Activated effector memory CD4-positive, alpha-beta T cell treated with anti-CD3 and anti-CD28 coated beads, Interleukin-2, amount 50 U/mL, for 16 hours (primary cell): ENCODE data around the gene ZIC5.

Source experiments
- DNase-seq: peaks from one replicate; pipeline ENCODE4 v3.0.0-alpha.2; 2020

The ZIC5 gene

DNA sequence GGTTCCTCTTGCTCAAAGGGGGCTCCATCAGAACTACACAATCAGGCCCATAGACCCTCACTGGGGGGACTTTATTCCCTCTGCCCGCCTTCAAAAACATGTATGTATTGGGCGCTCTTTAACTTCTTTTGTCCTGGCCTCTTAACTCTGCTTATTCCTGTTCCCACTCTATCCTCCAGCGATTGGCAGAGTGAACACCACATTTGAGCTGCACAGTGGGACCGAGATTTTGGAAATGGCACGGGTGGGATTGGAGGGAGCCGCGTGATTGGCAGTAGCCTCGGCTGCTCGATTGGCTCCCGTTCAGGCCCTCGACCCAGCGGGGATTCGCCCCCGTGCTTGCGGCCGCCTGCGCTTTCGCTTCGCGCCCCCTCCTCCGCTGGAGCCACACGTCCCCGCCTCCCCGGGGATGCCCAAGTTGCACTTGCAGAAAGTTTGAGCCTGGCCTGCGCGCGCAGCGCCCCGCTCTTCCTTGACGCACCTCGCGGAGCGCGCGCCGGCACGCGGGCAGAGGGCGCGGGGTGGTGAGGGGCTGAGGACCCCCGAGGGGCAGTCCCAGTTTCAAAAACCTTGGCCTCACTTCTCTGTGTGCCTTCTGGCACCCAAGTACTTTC is at the start of gene ZIC5:
Gene ZIC5, minus strand, starts transcription at position 192 of the 614 bp plus-strand sequence. Its CDS starts 164 bp downstream, at position 28.
- DNase-seq: peak; percentile 53

DNA sequence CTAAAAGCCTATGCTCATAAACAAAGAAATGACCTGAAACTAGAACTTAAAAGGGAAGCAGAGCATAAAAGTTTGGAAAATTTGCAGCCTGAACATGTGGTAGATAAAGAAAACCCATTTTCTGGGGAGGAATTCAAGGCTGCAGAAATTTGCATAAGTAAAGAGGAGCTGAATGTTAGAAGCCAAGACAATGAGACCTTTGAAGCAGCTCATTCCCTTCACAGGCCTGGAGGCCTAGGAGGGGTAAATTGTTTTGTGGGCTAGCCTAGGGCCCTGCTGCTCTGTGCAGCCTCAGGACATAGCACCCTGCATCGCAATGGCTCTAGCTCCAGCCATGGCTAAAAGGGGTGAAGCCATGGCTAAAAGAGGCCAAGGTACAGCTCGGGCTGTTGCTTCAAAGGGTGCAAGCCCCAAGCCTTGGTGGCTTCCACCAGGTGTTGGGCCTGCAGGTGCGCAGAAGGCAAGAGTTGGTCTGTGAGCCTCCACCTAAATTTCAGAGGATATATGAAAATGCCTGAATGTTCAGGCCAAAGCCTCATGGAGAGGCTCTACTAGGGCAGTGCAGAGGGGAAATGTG is 48.3 kb upstream of the ZIC5 start:
- DNase-seq: no peak

DNA sequence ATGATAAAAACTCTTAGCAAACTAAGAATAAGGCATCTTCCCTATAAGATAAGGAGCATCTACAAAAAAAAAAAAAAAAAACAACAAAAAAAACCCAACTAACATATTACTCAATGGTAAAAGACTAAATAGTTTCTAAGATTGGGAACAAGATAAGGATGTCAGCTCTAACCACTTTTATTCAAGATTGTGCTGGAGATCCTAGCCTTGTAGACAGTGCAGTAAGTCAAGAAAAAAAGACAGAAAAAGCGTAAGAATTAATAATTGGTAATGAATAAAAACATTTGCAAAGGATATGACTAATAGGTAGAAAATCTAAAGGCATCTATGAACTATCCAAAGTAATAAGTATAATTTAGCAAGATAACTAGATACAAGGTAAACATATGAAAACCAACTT is 43.1 kb upstream of the ZIC5 start:
- DNase-seq: no peak

DNA sequence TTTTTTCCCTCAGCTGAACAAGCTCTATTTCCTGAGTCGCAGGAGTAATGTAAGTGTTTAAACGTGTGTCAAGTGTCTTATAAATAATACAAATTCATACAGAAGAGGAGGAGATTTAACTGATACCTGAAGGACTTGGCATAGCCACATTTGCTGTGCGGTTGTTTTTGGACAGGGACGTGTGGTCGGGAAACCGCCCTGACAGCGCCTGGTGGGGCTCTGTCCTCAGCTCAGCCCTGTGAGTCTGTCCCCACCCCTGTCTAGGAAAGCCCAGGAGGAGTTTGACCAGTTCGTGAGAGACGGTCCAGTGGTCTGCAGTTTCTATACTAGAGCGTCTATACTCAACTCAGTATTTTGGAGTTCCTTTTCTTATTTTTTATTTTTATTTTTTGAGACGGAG is 26.7 kb upstream of the ZIC5 start:
- no peak for DNase-seq

DNA sequence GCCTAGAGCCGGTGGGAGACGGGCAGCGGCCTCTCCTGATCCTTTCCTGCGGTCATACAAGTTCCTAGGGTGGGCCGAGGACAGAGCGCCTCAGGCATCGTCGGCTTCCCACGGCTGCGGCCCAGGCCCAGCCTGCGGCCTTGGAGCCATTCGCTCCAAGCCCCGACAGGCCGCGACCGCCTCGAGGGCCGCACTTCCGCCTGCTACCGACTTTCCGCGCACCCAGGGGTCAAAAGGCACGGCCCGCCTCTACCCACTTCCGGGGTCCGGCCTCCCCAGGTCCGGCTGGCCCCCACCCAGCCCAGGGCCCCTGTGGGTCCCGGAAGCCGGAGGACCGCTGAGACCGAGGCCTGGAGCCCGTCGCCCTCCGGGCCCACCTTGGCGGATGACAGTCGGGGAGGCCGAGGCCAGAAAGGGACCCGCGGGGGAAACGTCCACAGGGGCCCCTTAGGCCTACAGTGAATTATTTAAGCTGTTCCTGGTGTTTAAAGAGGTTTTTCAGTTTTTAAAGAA is 26.2 kb upstream of the ZIC5 start:
- DNase-seq: no peak

DNA sequence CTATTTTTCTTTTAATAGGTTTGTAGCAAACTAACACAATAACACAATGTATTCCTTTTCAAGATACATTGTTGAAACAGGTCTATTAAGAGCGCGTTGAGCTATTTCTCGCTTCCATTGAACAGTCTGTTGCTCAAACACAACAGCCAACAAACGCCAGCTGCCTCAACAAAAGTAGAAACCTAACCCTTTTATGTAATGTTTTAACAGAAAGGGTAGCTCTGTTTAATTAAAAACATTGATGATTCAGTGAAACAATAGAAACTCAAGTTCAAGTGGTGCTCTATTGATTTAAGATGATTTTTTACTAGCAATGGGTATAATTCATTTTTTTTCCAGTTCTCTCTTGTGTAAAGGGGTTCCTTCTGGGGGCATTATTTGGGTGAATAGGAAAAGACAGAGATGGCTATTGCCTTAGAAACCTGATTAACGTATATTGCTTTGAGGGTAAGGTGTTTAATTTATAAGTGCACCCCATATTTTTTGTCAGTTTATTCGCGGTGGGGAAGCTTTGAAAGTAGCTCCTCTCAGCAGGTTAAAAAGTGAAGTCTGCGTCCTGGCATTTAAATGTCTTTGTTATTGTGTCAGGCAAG is 24.9 kb upstream of the ZIC5 start:
- DNase-seq: no peak

DNA sequence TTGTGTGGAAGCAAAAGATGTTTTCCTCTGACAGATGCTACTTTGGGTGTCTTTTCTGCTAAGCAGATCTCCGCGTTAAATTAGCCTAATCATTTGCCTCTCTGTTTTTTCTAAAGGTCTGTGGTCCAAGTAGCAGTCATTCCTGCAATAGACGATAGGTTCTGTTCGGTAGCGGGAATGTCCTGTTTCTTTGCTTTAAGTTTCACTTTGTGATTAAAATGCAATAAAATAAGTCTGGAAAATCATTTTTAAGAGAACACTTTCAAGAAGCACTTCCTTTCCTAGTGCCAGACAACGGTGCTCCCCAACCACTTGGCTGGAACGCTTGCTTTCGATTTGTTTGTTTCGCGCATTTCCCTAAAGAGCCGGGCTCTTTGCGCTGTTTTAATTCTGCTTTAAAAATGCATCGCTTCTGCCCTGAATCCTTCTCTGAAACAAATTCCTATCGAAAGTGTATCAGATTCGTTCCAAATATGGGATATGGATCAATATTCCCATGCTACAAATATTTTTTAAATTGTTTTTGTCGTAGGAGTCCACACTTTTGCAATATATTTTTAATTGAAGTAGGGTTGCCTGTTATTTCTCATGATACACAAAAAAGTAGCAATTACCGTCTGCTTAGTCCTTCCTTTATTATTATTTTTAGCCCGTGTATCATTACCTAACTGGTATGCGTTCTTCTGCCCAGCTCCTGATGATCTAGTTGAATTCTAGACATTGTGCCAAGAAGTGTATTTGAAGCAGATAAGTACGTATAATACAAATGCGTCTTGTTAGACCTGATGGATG is 24.2 kb upstream of the ZIC5 start:
- DNase-seq: no peak

DNA sequence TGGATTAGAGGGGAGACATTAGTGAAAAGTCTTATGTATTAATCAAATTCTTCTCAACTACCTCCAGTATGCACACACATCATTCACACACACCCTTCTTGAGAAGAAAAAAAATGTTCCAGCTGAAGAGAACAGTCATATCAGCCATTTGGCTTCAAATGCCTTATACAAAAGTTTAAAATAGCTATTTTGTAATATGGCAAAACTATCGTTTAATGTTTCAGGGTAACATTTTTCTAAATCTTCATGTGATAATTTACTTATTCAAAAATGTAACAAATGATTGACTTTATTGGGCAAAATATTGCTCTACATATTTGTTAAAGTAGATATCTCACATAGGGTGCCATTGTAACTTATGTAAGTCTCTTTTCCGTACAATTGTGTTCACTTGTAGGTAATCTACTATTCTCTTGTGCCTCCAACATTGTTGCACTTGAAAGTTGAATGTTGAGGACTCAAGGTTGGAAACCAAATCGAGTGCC is 23.6 kb upstream of the ZIC5 start:
- DNase-seq: no peak

DNA sequence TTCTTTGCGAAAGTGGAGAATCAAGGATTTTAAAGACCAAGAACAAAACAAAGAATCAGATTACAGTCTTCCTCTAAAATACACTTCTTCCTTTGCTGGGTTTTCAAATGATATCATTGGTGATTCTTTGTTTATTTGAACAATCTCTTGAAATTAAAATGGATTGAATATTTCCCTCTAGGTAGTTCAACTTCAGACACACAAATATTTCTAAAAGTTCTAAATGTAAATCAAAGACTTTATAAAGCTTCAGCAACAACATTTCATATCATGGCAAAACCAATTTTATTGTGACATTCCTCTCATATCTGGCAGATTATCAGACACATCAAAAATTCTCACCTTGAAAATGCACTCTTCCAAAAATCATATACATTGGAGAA is 23.1 kb upstream of the ZIC5 start:
- no peak for DNase-seq

DNA sequence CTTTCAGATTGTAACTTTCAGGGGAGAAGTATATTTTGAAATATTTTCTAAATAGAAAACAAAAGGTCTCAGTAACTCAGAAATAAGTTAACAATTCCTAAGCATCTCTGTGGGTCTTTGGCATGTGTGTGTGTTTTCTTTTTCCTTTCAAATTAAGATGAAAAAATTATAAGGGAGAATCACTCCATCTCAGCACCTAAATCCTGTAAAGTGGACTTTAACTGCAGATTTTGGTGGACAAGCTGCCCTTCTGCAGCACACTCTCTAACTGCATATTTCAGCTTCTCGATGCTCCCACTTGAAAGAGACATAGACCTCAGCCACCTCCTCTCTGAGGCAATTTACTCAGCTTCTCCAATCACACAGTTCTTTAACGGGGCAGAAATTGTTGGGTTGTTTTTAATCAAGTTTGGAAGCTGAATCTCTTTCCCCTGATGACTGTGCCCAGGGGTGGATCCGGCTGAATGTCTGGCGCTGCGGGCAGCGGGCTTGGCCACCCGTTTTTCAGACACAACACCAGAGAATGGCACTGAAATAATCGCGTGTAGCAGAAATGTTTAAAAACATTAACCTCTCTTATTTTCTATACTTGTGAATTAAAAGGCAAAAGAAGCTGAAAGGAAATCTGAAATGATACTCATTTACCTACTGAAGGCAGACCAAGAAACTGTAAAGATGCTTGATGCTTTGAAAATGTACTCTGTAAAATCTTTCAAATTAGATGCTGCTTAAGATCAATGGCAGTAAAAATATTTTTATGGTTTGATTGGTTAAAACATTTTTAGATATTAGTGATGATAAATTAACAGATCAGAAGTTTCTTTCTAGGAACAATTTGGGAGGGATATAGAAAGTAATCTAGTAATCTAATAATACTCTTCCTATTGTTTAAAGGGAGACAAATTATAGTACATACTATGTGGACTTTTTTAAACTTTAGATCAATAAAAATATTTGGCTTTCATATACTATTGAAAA is 22.4 kb upstream of the ZIC5 start:
- DNase-seq: no peak

DNA sequence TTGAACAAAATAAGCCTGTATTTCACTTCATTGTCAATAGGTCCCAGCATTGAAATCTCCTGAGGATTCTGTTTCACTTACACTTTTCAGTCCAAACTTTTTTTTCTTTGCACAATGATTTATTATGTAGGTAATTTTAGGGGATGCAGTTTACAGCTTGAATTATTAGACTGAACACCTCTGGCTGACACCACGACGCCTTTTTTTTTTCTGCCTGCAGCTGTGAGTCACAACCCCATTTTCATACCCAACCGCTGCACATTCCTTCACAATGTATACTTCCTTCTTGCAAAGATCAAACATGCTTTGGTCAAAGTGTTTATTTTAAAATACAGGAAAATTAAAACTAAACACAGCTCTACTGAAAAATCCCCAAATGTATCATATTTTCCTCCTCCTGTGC is 21.4 kb upstream of the ZIC5 start:
- no peak for DNase-seq

DNA sequence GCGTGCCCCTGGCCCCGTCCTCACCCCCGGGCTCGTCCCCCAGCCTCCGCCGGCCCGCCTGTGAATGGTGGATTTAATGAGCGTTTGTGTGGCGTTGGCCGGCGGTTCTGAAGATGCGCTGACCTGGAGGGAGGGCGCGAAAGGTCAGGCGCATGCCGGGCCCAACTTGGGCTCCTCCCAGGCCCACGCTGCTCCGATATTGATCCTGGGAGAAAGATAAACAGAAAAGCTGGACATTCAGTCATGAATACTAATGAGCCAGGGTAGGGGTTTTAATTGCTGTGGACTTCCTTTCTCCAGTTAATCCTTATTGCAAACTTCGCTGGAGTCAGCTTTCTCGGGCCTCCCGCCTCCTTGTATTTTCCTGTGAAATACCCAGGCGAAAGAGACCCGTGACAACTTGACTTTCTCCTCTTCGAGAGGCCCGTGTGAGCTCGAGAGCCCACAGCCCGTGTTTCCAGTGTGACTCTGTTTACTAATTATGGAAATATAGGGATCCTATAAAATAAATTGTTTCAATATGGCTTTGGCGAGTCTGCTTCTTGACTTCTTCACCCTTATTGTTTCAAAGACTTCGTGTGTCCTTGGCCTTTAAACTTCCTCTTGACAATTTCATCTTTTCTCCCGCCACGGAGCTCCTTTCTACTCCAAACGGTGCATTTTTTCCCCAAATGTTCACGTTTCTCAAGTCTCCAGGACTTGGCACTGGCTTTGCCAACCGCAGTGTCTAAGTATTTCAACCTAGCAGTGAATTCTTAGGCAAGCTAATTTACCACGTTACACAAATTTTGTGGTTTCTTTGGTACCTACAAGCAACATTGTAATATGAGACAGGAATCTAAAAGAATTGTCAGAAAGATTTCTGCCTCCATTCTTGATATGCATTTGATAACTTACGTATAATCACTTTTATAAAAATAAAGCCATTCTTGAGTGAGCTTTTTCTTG is 20.5 kb upstream of the ZIC5 start:
- no peak for DNase-seq

DNA sequence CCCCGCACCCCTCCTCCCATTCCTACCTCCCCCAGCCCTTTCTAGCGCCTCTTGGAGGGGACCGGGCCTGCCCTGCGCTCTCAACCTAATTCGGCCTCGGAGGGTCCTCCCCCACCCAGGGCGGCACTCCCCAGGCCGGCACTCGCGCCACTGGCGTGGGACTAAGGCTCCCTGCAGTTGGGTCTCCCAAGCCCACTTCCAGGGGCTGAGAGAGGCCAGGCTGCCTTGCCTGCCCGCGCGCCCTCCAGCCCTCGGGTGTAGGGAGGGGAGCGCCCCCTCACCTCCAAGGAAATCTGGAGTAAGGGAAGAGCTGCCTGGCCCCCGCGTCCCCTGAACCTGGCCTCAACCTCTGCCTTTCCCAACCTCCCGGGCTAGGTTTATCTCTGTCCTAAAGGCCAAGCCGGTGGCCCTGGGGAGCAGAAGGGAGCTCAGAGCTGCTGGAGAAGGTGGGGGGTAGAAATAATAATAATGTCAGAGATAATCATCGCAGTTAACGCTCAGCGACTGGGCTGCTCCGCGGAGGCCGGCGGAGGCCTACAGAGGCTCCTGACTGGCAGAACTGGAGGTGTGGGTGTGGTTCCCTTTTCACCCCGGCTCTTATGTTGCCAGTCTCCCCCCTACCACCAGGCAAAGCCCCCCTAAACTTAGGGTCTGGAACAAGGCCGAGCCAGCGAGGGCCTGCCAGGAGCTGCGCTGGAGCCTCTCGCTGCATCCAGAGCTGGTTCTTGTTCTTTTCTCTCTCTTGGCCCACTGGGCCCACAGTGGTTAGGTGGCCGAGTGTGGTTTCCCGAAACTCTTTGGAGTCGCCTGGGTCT is 19.7 kb upstream of the ZIC5 start:
- no peak for DNase-seq

DNA sequence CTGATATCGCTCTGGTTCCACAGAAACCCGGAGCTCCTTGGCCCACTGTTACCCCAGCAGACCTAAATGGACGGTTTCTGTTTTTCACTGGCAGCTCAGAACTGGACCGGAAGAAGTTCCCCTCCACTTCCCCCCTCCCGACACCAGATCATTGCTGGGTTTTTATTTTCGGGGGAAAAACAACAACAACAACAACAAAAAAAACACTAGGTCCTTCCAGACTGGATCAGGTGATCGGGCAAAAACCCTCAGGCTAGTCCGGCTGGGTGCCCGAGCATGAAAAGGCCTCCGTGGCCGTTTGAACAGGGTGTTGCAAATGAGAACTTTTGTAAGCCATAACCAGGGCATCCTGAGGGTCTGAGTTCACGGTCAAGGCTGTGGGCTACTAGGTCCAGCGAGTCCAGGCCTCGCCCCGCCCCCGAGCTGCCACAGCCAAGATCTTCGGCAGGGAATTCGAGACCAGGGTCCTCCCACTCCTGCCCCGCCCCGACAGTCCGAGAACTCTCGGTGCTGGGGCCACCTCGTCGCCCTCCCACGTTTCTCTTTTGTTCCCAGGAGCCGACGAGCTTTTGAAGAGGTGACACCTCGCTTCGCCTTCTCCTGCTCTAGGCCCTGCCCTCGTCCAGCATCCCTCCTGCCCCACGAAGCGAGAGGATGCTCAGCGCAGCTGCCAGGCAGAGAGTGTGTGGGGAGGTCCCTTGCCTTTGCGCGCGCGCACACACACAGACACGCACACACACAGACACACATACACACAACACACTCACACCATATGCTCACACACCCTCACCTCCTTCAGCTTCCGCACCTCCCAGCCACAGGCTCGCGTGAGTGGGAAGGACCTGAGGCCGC is 18.8 kb upstream of the ZIC5 start:
- peak; percentile 65 for DNase-seq

DNA sequence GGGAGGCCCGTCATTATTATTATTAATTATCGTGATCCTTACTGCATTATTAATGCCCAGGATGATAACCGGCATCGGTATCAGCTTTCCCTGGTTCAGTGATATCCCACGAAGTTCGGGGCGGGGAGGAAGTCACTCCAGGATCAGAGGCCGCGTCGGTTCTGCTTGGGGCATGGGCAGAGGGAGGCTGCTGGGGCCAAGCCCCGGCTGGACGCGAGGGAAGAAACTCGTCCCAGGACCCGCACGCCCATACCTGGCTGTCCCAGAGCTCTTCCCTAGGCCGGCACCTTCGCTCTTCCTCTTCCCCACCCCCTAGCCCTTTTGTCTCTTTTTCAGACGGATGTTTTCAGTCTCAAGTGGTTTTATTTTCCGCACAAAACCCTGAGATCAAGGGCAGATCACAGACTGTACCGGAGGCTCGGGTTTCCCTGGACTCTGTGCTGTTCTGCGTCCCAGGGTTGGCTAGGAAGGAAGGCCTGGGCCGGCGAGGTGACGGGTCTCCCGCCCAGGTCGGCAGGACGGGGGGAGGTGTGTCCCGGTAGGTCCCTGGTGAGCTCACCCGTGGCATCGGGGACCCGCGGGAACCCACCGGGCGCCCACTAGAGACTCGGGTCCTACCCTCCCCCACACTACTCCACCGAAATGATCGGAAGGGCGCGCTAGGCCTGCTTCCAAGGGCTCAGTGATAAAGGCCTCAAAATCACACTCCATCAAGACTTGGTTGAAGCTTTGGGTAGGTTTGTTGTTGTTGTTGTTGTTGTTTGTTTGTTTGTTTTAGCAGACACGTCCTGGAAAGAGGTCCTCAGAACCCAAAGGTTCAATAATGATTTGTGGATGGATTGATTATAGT is 17.9 kb upstream of the ZIC5 start:
- DNase-seq: no peak

DNA sequence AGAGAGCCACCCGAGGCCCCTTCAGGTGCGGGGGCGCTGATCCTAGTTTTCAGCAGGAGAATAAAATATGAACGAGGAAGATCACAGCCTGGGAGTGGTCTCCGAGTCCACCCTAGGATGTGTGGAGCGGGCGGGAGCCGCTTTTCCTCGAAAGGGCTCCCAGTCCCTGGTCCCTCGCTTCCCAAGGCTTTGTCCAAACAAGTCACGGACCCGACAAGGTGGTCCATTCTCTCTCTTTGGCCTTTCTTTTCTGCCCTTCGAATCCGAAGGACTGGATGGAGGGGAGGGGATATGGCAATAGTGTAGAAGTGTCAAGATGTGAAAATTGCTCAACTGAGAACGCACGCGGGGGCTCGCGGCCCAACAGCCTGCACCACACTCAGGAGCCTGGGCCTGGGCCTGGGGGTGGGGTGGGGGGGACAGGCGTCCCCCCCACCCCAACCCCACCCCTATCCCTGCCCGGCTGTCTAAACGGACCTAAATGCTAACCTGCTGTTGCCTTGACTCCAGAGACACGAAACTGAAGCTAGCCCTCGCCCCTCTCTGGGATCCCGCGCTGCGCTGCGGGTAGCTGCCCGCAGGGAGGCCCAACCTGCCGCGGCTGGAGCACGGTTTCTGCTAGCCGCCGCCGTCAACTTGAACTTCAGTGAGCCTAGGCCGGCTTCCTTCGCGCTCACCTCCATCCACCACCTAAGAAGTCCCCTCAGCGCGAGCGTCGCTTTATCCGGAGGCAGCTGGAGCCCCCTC is 17.1 kb upstream of the ZIC5 start:
- no peak for DNase-seq
